ENCODE results near the gene UNC5CL. TPM values are rescaled to one million over a fixed set of nuclear protein-coding genes. Genes with fewer than 3 reads are reported as not detected.

Gene UNC5CL
- total and polyA plus RNA-seq, 2 donors (not counting 1 experiment from before 2014, with no cell fraction given), result 4.5 to 4.7 TPM

DNA sequence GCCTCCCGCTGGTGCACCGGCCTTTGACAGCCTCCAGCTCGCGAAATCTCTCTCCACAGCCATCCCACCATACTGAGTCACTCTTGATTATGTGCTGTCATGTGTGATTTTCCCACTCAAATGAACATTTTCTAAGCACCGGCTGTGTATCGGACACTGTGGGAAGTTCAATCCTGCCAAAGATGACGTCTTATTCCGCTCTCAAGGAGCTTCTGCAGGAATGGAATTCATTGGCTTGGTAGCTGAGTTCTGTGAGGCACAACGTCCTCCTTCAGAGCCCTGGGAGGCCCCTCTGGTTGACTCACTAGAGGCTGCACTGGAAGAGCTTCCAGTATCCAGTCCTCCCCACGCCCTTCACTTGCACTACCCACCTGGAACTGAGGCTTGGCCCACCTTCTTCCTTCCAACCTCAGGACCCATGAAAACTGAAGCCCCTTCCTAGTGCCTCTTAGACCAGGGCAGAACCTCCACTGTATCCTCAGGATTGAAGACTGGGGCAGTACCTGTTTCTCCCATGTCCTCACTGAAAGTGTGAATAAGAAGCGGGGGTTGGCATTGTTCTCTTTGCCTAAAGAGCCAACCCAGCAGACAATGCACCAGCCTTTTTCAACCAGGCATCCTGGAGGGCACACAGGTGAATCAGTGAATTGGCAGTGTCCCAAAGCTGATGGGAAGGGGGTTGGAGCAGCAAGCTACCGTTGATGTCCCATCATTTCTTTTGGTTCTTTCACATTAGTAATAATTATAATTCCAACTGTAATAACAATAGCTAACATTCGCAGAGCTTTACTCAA lies 1.7 kb downstream of the UNC5CL start:
- Mint-ChIP-seq H3K27ac (no peak overlapping the region), H3K9me3 (ENCODE audit: insufficient read depth) (no peaks in the 10 kb centered on the region), H3K27me3 (no peaks in the 10 kb centered on the region), H3K4me1 (no peaks in the 10 kb centered on the region), H3K4me3 (no peak overlapping the region)
- Histone ChIP-seq H3K27me3 (replicated peaks in 1 of 4; ENCODE audit: control extremely low read depth in 1 of 4, control insufficient read depth in 3 of 4, insufficient read depth in 4 of 4, low read length in 3 of 4) (no peaks in the 10 kb centered on the region), H3K9ac (ENCODE audit: low read length) (no peak overlapping the region), H2AFZ (ENCODE audit: insufficient read depth, low read depth, low read length, poor library complexity, severe bottlenecking) (no peak overlapping the region), H3K27ac (ENCODE audit: low read length in 2 of 2) (no peak overlapping the region), H3K4me1 (ENCODE audit: control insufficient read depth in 2 of 2, insufficient read depth in 2 of 2, low read length in 2 of 2) (no peaks in the 10 kb centered on the region), H3K36me3 (replicated peaks in 1 of 2; ENCODE audit: control extremely low read depth in 1 of 2, control insufficient read depth in 1 of 2, extremely low read depth in 1 of 2, insufficient read depth in 2 of 2, low read length in 1 of 2) (peaks cover 0 to 1% of the 10 kb centered on the region in 2 experiments), H4K20me1 (ENCODE audit: control insufficient read depth, insufficient read depth, low read length, poor library complexity, severe bottlenecking) (no peaks in the 10 kb centered on the region), H3K4me3 (ENCODE audit: control extremely low read depth in 1 of 5, extremely low read depth in 1 of 5, insufficient read depth in 1 of 5, low read depth in 2 of 5, low read length in 4 of 5) (no peak overlapping the region), H3K79me2 (ENCODE audit: control insufficient read depth, insufficient read depth, low read length) (no peaks in the 10 kb centered on the region), H3K4me2 (replicated peaks; ENCODE audit: low read depth, low read length, poor library complexity, severe bottlenecking) (no peak overlapping the region), H3K9me3 (ENCODE audit: control extremely low read depth in 1 of 3, control insufficient read depth in 2 of 3, insufficient read depth in 1 of 3, low read length in 2 of 3) (no peaks in the 10 kb centered on the region)
- TF ChIP-seq EZH2 (IDR thresholded peaks at IDR 0.05; ENCODE audit: borderline replicate concordance, insufficient read depth, low read depth, low read length, poor library complexity, severe bottlenecking), result no peak
- no peak for TF ChIP-seq CTCF (IDR thresholded peaks at IDR 0.05)
- DNase-seq (no peak), ATAC-seq (ENCODE audit: low read depth) (no peak)
- ChIA-PET CTCF (interaction anchor here (0.7 to 3.0 kb wide), 6 partner anchors 9 to 283 kb away, joined by 3 to 23 read pairs (median 4); no protein-coding TSS in a partner anchor), POLR2A (no interaction called here)
- intact Hi-C loops (cut with micrococcal nuclease), result no loop called here
- 91% methylated on average over 3 of the region's 13 CpGs for WGBS (ENCODE audit: insufficient coverage)

DNA sequence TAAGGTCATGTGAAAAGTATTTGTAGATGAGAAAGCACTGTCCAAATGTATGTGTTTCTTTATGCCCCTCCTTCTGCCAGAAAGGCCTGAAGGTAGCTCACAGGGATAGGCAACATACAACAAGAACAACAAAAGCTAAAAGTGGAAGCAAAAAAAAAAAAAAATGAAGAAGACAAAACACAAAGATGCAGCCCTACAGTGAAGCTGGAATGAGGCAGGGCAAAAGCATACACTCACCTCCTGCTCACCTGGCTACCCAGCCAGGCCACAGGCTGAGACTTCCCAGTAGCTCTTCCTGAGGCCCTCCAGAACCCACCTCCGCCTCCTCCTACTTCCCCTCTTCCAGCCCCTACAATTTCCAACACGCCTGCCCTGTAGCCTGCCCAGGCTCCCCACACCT lies 2.4 kb downstream of the UNC5CL start:
- H3K9me3 Mint-ChIP-seq (ENCODE audit: insufficient read depth), result no peaks in the 10 kb centered on the region
- Histone ChIP-seq H2AFZ (ENCODE audit: insufficient read depth, low read depth, low read length, poor library complexity, severe bottlenecking) (no peak overlapping the region), H3K9ac (ENCODE audit: low read length) (no peak overlapping the region), H3K27ac (ENCODE audit: low read length in 2 of 2) (no peak overlapping the region), H3K9me3 (ENCODE audit: control extremely low read depth in 1 of 3, control insufficient read depth in 2 of 3, insufficient read depth in 1 of 3, low read length in 2 of 3) (no peaks in the 10 kb centered on the region), H4K20me1 (ENCODE audit: control insufficient read depth, insufficient read depth, low read length, poor library complexity, severe bottlenecking) (no peaks in the 10 kb centered on the region), H3K4me3 (ENCODE audit: control extremely low read depth in 1 of 5, extremely low read depth in 1 of 5, insufficient read depth in 1 of 5, low read depth in 2 of 5, low read length in 4 of 5) (no peak overlapping the region), H3K27me3 (replicated peaks in 1 of 4; ENCODE audit: control extremely low read depth in 1 of 4, control insufficient read depth in 3 of 4, insufficient read depth in 4 of 4, low read length in 3 of 4) (no peaks in the 10 kb centered on the region), H3K4me2 (replicated peaks; ENCODE audit: low read depth, low read length, poor library complexity, severe bottlenecking) (no peak overlapping the region), H3K36me3 (replicated peaks in 1 of 2; ENCODE audit: control extremely low read depth in 1 of 2, control insufficient read depth in 1 of 2, extremely low read depth in 1 of 2, insufficient read depth in 2 of 2, low read length in 1 of 2) (no peaks in the 10 kb centered on the region), H3K79me2 (ENCODE audit: control insufficient read depth, insufficient read depth, low read length) (no peaks in the 10 kb centered on the region), H3K4me1 (ENCODE audit: control insufficient read depth in 2 of 2, insufficient read depth in 2 of 2, low read length in 2 of 2) (no peaks in the 10 kb centered on the region)
- no peak for DNase-seq
- POLR2A ChIA-PET, result no interaction called here
- intact Hi-C loops (cut with micrococcal nuclease), result no loop called here
- H3K4me1 Mint-ChIP-seq, result no peaks in the 10 kb centered on the region
- no peak overlapping the region for H3K27ac Mint-ChIP-seq
- H3K4me3 Mint-ChIP-seq, result no peak overlapping the region
- TF ChIP-seq CTCF (IDR thresholded peaks at IDR 0.05), result no peak
- TF ChIP-seq EZH2 (IDR thresholded peaks at IDR 0.05; ENCODE audit: borderline replicate concordance, insufficient read depth, low read depth, low read length, poor library complexity, severe bottlenecking), result no peak
- H3K27me3 Mint-ChIP-seq, result no peaks in the 10 kb centered on the region
- 92% methylated on average over 2 of the region's 2 CpGs for WGBS (ENCODE audit: insufficient coverage)
- ATAC-seq (ENCODE audit: low read depth), result no peak
- CTCF ChIA-PET, result interaction anchor here (1.0 to 3.0 kb wide), 6 partner anchors 9 to 283 kb away, joined by 3 to 23 read pairs (median 5); no protein-coding TSS in a partner anchor
